ENCODE data around the gene NAIP. TPM values are rescaled to one million over a fixed set of nuclear protein-coding genes. Genes with fewer than 3 reads are reported as not detected.

The NAIP gene
- 1.2 and 5.2 TPM in 2 replicates for total RNA-seq

GRCh38 chr5:71025289-71025953 is at the start of gene NAIP:
NAIP (minus strand) TSS chr5:71025339; CDS start chr5:71012915, 12,424 bp downstream.

GRCh38 chr5:71067262-71067928 is 42.3 kb upstream of the NAIP start, which contains the start of gene GTF2H2:
GTF2H2 (minus strand) TSS chr5:71067676; CDS start chr5:71062763, 4,913 bp downstream.

Other genes with a start within 250 kb of the NAIP start
- 2.8 and 5.0 TPM in 2 replicates for gene SERF1A, start 124.7 kb downstream of the NAIP start, total RNA-seq
- gene SMN1, start 100.3 kb downstream of the NAIP start, total RNA-seq = 22.0 and 23.9 TPM in 2 replicates
- 22.0 and 35.7 TPM in 2 replicates for gene GTF2H2, start 42.3 kb upstream of the NAIP start, total RNA-seq

All from smooth muscle cell of the umbilical artery (primary cell).